ENCODE data around the gene PEPD.

DNA sequence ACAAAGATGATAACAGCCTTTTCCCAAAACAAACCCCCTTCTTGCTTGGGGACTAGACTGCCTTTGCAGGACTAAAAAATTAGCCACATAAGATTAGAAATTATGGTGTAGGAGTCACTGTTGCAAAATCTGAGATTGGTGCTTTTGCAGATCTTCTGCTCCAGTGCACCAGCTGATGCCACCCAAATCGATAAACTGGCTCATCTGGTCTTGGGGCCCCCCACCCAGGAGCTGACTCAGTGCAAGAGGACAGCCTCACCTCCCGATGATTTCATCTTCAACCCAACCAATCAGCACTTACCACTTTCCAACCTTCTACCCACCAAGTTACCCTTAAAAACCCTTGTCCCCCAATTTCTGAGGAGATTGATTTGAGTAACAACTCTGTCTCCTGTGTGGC, 47.1 kb upstream of the PEPD start:
- TF ChIP-seq, protein P1, sequence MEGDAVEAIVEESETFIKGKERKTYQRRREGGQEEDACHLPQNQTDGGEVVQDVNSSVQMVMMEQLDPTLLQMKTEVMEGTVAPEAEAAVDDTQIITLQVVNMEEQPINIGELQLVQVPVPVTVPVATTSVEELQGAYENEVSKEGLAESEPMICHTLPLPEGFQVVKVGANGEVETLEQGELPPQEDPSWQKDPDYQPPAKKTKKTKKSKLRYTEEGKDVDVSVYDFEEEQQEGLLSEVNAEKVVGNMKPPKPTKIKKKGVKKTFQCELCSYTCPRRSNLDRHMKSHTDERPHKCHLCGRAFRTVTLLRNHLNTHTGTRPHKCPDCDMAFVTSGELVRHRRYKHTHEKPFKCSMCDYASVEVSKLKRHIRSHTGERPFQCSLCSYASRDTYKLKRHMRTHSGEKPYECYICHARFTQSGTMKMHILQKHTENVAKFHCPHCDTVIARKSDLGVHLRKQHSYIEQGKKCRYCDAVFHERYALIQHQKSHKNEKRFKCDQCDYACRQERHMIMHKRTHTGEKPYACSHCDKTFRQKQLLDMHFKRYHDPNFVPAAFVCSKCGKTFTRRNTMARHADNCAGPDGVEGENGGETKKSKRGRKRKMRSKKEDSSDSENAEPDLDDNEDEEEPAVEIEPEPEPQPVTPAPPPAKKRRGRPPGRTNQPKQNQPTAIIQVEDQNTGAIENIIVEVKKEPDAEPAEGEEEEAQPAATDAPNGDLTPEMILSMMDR (IDR thresholded peaks at IDR 0.05; ENCODE audit: poor library complexity): no peak
- no peak for TF ChIP-seq EZH2 (IDR thresholded peaks at IDR 0.05; ENCODE audit: borderline replicate concordance)

All from hepatocyte (in vitro differentiated cells).